IMR-90 (cell line): Measurements from ENCODE around the gene TMEM239. TPM values are rescaled to one million over a fixed set of nuclear protein-coding genes. Genes with fewer than 3 reads are reported as not detected.

Experiments used
- ATAC-seq: fragments of 200-7000 bp; cut with Tn5 transposase; 2 replicates; pipeline ENCODE4 v1.9.1; 2020; ENCODE audit warnings: low read depth, mild to moderate bottlenecking, moderate library complexity
- BruUV-seq: library from RNA; stranded (reverse); fragments of 400-500 nt; replicated peaks from 2 replicates; lab custom pipeline; 2021; lab: Mats Ljungman, UMichigan
- CTCF ChIA-PET: fragments of 300-600 bp; formaldehyde crosslinking; extraction: SDS; loops from one replicate; lab custom pipeline; 2021; ENCODE audit warnings: antibody characterized with exemption; lab: Yijun Ruan, JAX
- POLR2A ChIA-PET: fragments of 300-600 bp; sonication (Branson Sonifier 250); formaldehyde crosslinking; loops from one replicate; lab custom pipeline; 2022; ENCODE audit warnings: antibody characterized with exemption; ENCODE audit not compliant: unreplicated experiment; lab: Charles Lee
- DNase-seq: peaks from one replicate; pipeline ENCODE4 v3.0.0; 2013
- H2AFZ ChIP-seq: replicated peaks from 2 replicates; pipeline ENCODE3; 2013; ENCODE audit warnings: low read length, mild to moderate bottlenecking; ENCODE audit not compliant: poor library complexity
- H2AK5ac ChIP-seq: 2 replicates; pipeline ENCODE4 v1.6.1; 2013; ENCODE audit warnings: low read depth, low read length, inconsistent platforms
- H2AK9ac ChIP-seq: replicated peaks from 2 replicates; pipeline ENCODE3; 2013; ENCODE audit warnings: mild to moderate bottlenecking, low read depth, low read length, moderate library complexity; ENCODE audit not compliant: poor library complexity
- H2BK120ac ChIP-seq: 2 replicates; pipeline ENCODE4 v1.6.1; 2013; ENCODE audit warnings: low read depth, low read length, inconsistent platforms
- H2BK15ac ChIP-seq: 3 replicates; pipeline ENCODE4 v1.6.1; 2013; ENCODE audit warnings: low read depth, low read length, inconsistent platforms
- H2BK20ac ChIP-seq: 2 replicates; pipeline ENCODE4 v1.6.1; 2013; ENCODE audit warnings: low read depth, mild to moderate bottlenecking, inconsistent platforms, low read length, moderate library complexity
- H2BK5ac ChIP-seq: 2 replicates; pipeline ENCODE4 v1.6.1; 2013; ENCODE audit warnings: mild to moderate bottlenecking, low read depth, low read length, inconsistent platforms; ENCODE audit not compliant: poor library complexity, severe bottlenecking
- H3K14ac ChIP-seq: replicated peaks from 2 replicates; pipeline ENCODE4 v1.6.1; 2013; ENCODE audit warnings: low read depth, low read length, inconsistent platforms
- H3K18ac ChIP-seq: 2 replicates; pipeline ENCODE4 v1.6.1; 2013; ENCODE audit warnings: low read depth, low read length, control low read depth
- H3K23ac ChIP-seq: 2 replicates; pipeline ENCODE4 v1.6.1; 2013; ENCODE audit warnings: low read depth, low read length, inconsistent platforms
- H3K27ac ChIP-seq: 2 replicates; pipeline ENCODE4 v1.5.1; 2013; ENCODE audit warnings: mild to moderate bottlenecking, control low read depth, low read length; ENCODE audit not compliant: insufficient read depth
- H3K27me3 ChIP-seq: 2 replicates; pipeline ENCODE4 v1.6.1; 2013; ENCODE audit warnings: low read length; ENCODE audit not compliant: control insufficient read depth, insufficient read depth
- H3K36me3 ChIP-seq: 2 replicates; pipeline ENCODE4 v1.6.1; 2013; ENCODE audit warnings: low read length, mixed read lengths; ENCODE audit not compliant: control insufficient read depth, insufficient read depth
- H3K4ac ChIP-seq: 2 replicates; pipeline ENCODE4 v1.6.1; 2013; ENCODE audit warnings: low read depth, low read length, inconsistent platforms
- H3K4me1 ChIP-seq: 2 replicates; pipeline ENCODE4 v1.6.1; 2013; ENCODE audit warnings: low read length, mixed read lengths; ENCODE audit not compliant: control insufficient read depth, insufficient read depth
- H3K4me2 ChIP-seq: 2 replicates; pipeline ENCODE4 v1.6.1; 2013; ENCODE audit warnings: low read depth, mild to moderate bottlenecking, control low read depth, low read length, moderate library complexity
- H3K4me3 ChIP-seq: 2 replicates; pipeline ENCODE4 v1.5.1; 2013; ENCODE audit warnings: low read depth, mild to moderate bottlenecking, control low read depth, low read length, moderate library complexity; ENCODE audit not compliant: insufficient read depth
- H3K56ac ChIP-seq: 2 replicates; pipeline ENCODE4 v1.6.1; 2013; ENCODE audit warnings: low read length, inconsistent platforms; ENCODE audit not compliant: insufficient read depth; ENCODE audit errors: extremely low read depth
- H3K79me1 ChIP-seq, 2 experiments: 2 replicates each; pipeline ENCODE4 v1.6.1; 2013; ENCODE audit warnings: low read length in 2 of 2, inconsistent platforms in 1 of 2, low read depth in 1 of 2
- H3K9ac ChIP-seq: 2 replicates; pipeline ENCODE4 v1.6.1; 2013; ENCODE audit warnings: low read depth, low read length, control low read depth
- H3K9me1 ChIP-seq: 2 replicates; pipeline ENCODE4 v1.6.1; 2013; ENCODE audit warnings: low read length, inconsistent platforms; ENCODE audit not compliant: insufficient read depth
- H3K9me3 ChIP-seq: 2 replicates; pipeline ENCODE4 v1.6.1; 2013; ENCODE audit warnings: low read length; ENCODE audit not compliant: control insufficient read depth, insufficient read depth
- H4K20me1 ChIP-seq: 2 replicates; pipeline ENCODE4 v1.6.1; 2013; ENCODE audit warnings: low read length, inconsistent platforms; ENCODE audit not compliant: insufficient read depth
- H4K5ac ChIP-seq: 2 replicates; pipeline ENCODE4 v1.6.1; 2013; ENCODE audit warnings: mild to moderate bottlenecking, low read depth, low read length, control low read depth
- H4K8ac ChIP-seq, 2 experiments: 2 replicates each; pipeline ENCODE4 v1.6.1; 2013; ENCODE audit warnings: low read depth in 2 of 2, low read length in 2 of 2, control low read depth in 1 of 2, inconsistent platforms in 1 of 2
- H4K91ac ChIP-seq: 2 replicates; pipeline ENCODE4 v1.6.1; 2013; ENCODE audit warnings: low read depth, low read length, inconsistent platforms; ENCODE audit not compliant: insufficient read depth
- BHLHE40 ChIP-seq: fragments of 150-350 bp; IDR thresholded peaks from 2 replicates; pipeline ENCODE4 v1.6.1; 2016; ENCODE audit warnings: mild to moderate bottlenecking, low read depth, low read length
- CEBPB ChIP-seq: IDR thresholded peaks from 2 replicates; pipeline ENCODE4 v1.6.1; 2012; ENCODE audit warnings: low read depth, low read length, improper control_type of control experiment
- CHD1 ChIP-seq: IDR thresholded peaks from 2 replicates; pipeline ENCODE4 v1.6.1; 2012; ENCODE audit warnings: low read depth, low read length, improper control_type of control experiment
- CTCF ChIP-seq: conservative IDR thresholded peaks from 2 replicates; pipeline ENCODE4 v1.5.1; 2012; ENCODE audit warnings: mild to moderate bottlenecking, low read depth, low read length, improper control_type of control experiment
- FOS ChIP-seq: fragments of 150-350 bp; IDR thresholded peaks from 2 replicates; pipeline ENCODE4 v1.6.1; 2016; ENCODE audit warnings: low read depth, low read length
- MAFK ChIP-seq: IDR thresholded peaks from 2 replicates; pipeline ENCODE4 v1.6.1; 2012; ENCODE audit warnings: low read depth, low read length, improper control_type of control experiment
- MAZ ChIP-seq: IDR thresholded peaks from 2 replicates; pipeline ENCODE4 v1.6.1; 2012; ENCODE audit warnings: low read depth, mild to moderate bottlenecking, low read length, improper control_type of control experiment, moderate library complexity, borderline replicate concordance
- MXI1 ChIP-seq: IDR thresholded peaks from 2 replicates; pipeline ENCODE4 v1.6.1; 2012; ENCODE audit warnings: low read depth, mild to moderate bottlenecking, low read length, moderate library complexity, borderline replicate concordance
- NFE2L2 ChIP-seq: fragments of 150-350 bp; IDR thresholded peaks from 2 replicates; pipeline ENCODE4 v1.6.1; 2016; ENCODE audit warnings: low read depth, mild to moderate bottlenecking, low read length
- POLR2A ChIP-seq: IDR thresholded peaks from 2 replicates; pipeline ENCODE4 v1.6.1; 2012; ENCODE audit warnings: mild to moderate bottlenecking, low read depth, low read length
- RAD21 ChIP-seq: IDR thresholded peaks from 2 replicates; pipeline ENCODE4 v1.6.1; 2012; ENCODE audit warnings: low read length, improper control_type of control experiment
- RCOR1 ChIP-seq: IDR thresholded peaks from 2 replicates; pipeline ENCODE4 v1.6.1; 2012; ENCODE audit warnings: mild to moderate bottlenecking, low read length, improper control_type of control experiment; ENCODE audit not compliant: insufficient replicate concordance
- RFX5 ChIP-seq: IDR thresholded peaks from 2 replicates; pipeline ENCODE4 v1.8.0; 2012; ENCODE audit warnings: low read depth, mild to moderate bottlenecking, low read length, moderate library complexity
- SMC3 ChIP-seq: fragments of 150-350 bp; IDR thresholded peaks from 2 replicates; pipeline ENCODE4 v1.6.1; 2016; ENCODE audit warnings: low read depth, mild to moderate bottlenecking, antibody characterized with exemption, low read length, moderate library complexity
- WGBS, 2 experiments: methylation state at CpG; one replicate each; pipeline versions ENCODE4 v1.1.5 to v1.1.7; 2013; ENCODE audit warnings: missing lambda C conversion rate in 2 of 2; ENCODE audit not compliant: insufficient read length in 1 of 2; ENCODE audit errors: extremely low coverage in 2 of 2; 5-methylcytosine and 5-hydroxymethylcytosine counted together
- dilution Hi-C: fragments of 300-500 bp; cut with HindIII; formaldehyde crosslinking; loops from one replicate; pipeline ENCODE4 v1.14.3; 2018; ENCODE audit warnings: low sequenced_read_pairs; ENCODE audit not compliant: unreplicated experiment
- in situ Hi-C: fragments of 300-500 bp; cut with MboI; formaldehyde crosslinking; loops from 3 replicates; pipeline ENCODE4 v1.14.3; 2019; ENCODE audit warnings: low sequenced_read_pairs, inconsistent platforms, mixed read lengths
- intact Hi-C: fragments of 100-400 bp; cut with micrococcal nuclease; formaldehyde crosslinking; loops from 2 replicates; pipeline ENCODE4 v1.10.0; 2022
- polyA plus RNA-seq, 3 experiments: library from polyadenylated mRNA; depleted of rRNA; stranded (reverse); fragments of >200 nt; gene quantifications; 2 replicates each; pipeline ENCODE4 v1.2.3, GENCODE V29; 2012; ENCODE audit warnings: low replicate concordance in 1 of 3
- total RNA-seq: library from RNA; depleted of rRNA; stranded (reverse); fragments of >200 nt; gene quantifications from 2 replicates; pipeline ENCODE4 v1.2.3, GENCODE V29; 2012
- TF ChIP-seq, protein P1 (sequence below): fragments of 150-350 bp; IDR thresholded peaks from 2 replicates; pipeline ENCODE4 v1.6.1; 2017; ENCODE audit warnings: mild to moderate bottlenecking, antibody characterized with exemption, low read length, low read depth
- TF ChIP-seq, protein P2 (sequence below): fragments of 150-350 bp; IDR thresholded peaks from 2 replicates; pipeline ENCODE4 v1.6.1; 2016; ENCODE audit warnings: low read depth, mild to moderate bottlenecking, low read length, moderate library complexity, borderline replicate concordance

TMEM239 gene
- total and polyA plus RNA-seq, 2 of the 4 experiments (the other 2 are of a cell fraction) = 0.32 TPM; not detected in 1

DNA sequence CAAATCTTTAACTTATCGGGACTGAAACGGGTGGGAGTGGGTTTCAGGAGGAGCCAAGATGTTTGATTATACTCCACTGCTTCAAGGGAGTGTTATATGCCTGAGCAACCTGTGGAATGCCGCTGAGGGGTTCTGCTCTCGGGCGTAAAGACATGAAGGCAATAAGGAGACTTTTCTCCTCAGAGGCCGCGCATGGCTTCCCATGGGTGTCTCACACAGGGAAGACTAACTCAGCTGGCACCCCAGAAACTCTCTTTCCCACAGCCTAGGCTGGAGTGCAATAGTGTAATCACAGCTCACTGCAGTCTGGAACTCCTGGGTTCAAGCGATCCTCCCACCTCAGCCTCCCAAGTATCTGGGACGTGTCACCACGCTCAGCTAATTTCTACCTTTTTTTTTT lies 6.5 kb upstream of the TMEM239 start:
- no peak overlapping the region for H4K91ac ChIP-seq
- no peak overlapping the region for H2BK120ac ChIP-seq
- H3K4ac ChIP-seq = no peak overlapping the region
- DNase-seq (no peak), ATAC-seq (no peak)
- H3K79me1 ChIP-seq = no peaks in the 10 kb centered on the region
- H4K20me1 ChIP-seq = no peaks in the 10 kb centered on the region
- H2BK5ac ChIP-seq = no peak overlapping the region
- H2BK15ac ChIP-seq = no peak overlapping the region
- in situ Hi-C loops = loop anchor here (25.0 kb wide), 1 partner anchor 697 kb away; the partner anchor contains the start of gene STK35
- dilution Hi-C loops = no loop called here
- POLR2A ChIA-PET = no interaction called here
- H2AK5ac ChIP-seq = no peak overlapping the region
- H3K9me3 ChIP-seq = peaks cover 2% of the 10 kb centered on the region; the same call in 1 of the 2 replicates
- H3K9me1 ChIP-seq = peaks cover 7% of the 10 kb centered on the region; the same call in 1 of the 2 replicates
- H3K27me3 ChIP-seq = peaks cover 29% of the 10 kb centered on the region
- no peak overlapping the region for H3K56ac ChIP-seq
- intact Hi-C loops = no loop called here
- no peak overlapping the region for H3K4me3 ChIP-seq
- H2BK20ac ChIP-seq = no peak overlapping the region
- no peak overlapping the region for H3K27ac ChIP-seq
- H3K36me3 ChIP-seq = no peaks in the 10 kb centered on the region
- H2AFZ ChIP-seq = no peak overlapping the region
- H4K8ac ChIP-seq = no peak overlapping the region
- BruUV-seq = no TSS peak
- no peak overlapping the region for H2AK9ac ChIP-seq
- H3K4me1 ChIP-seq = peaks cover 5% of the 10 kb centered on the region; the same call in 1 of the 2 replicates
- no peak overlapping the region for H3K18ac ChIP-seq
- CTCF ChIA-PET = no interaction called here
- no peak overlapping the region for H3K23ac ChIP-seq
- TF ChIP-seq NFE2L2 (no peak), CEBPB (no peak), MXI1 (no peak), SMC3 (no peak), RFX5 (no peak), RCOR1 (no peak), POLR2A (no peak), MAZ (no peak), FOS (no peak), RAD21 (no peak), BHLHE40 (no peak), CHD1 (no peak), CTCF (no peak), MAFK (no peak)
- TF ChIP-seq, protein P1, sequence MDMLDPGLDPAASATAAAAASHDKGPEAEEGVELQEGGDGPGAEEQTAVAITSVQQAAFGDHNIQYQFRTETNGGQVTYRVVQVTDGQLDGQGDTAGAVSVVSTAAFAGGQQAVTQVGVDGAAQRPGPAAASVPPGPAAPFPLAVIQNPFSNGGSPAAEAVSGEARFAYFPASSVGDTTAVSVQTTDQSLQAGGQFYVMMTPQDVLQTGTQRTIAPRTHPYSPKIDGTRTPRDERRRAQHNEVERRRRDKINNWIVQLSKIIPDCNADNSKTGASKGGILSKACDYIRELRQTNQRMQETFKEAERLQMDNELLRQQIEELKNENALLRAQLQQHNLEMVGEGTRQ = no peak
- TF ChIP-seq, protein P2, sequence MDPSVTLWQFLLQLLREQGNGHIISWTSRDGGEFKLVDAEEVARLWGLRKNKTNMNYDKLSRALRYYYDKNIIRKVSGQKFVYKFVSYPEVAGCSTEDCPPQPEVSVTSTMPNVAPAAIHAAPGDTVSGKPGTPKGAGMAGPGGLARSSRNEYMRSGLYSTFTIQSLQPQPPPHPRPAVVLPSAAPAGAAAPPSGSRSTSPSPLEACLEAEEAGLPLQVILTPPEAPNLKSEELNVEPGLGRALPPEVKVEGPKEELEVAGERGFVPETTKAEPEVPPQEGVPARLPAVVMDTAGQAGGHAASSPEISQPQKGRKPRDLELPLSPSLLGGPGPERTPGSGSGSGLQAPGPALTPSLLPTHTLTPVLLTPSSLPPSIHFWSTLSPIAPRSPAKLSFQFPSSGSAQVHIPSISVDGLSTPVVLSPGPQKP = no peak
- H4K5ac ChIP-seq = no peak overlapping the region
- WGBS, 2 experiments = 93% methylated on average over 3 of the region's 10 CpGs; no CpG with 5 or more reads in 1 of the 2 experiments
- no peak overlapping the region for H3K9ac ChIP-seq
- H3K14ac ChIP-seq = no peak overlapping the region
- no peak overlapping the region for H3K4me2 ChIP-seq
